Measurements from ENCODE around the gene UBQLN2. TPM values are rescaled to one million over a fixed set of nuclear protein-coding genes. Genes with fewer than 3 reads are reported as not detected.
"Not testable (repeated sequence)": the region's sequence is repeated elsewhere in the genome, so short reads cannot be mapped to it uniquely, and the experiment has no call there.

The UBQLN2 gene
- total and polyA plus RNA-seq, 2 experiments from 2014 or later = 21.2 to 39.5 TPM

DNA sequence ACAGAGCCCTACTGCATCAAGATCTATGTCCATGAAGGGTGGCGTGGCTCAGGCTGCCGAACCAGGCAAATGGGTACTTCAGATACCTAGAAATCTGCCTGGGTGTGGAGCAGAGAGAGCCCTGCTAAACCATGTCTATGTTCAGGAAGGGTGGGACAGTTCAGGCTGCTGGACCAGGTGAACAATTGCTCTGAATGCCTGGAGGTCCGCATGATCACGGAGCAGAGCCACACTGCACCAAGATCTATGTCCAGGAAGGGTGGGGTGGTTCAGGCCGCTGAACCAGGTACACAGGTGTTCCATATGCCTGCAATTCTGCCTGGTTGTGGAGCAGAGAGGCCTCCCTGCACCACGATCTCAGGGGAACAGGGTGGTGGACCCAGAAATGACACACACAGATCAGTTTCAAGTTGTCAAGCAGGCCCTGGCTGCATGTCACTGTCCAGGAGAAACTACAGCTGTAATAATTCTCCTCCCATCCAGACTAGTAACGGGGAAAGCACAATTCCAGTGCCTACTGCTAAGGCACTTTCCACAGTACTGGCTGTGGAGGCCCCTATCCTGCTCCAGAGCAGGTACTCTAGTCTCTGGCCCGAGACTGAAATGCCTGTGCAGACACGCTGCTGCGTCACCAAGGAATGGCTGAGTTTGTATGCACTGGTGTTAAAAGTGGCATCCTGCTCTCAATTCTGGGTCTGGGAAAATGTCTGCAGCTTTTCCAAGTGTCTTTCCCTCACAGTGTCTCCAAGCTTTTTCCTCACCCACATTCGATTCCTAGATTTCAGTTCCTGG, 25.2 kb downstream of the UBQLN2 start:
- no peaks in the 10 kb centered on the region for H3K9me3 ChIP-seq (ENCODE audit: low read depth)
- H3K27me3 ChIP-seq = no peaks in the 10 kb centered on the region
- 81% methylated on average over 11 of the region's 11 CpGs for WGBS (ENCODE audit: low lambda C conversion rate, missing lambda C conversion rate)
- H3K36me3 ChIP-seq (replicated peaks; ENCODE audit: insufficient read depth, low read depth) = no peaks in the 10 kb centered on the region
- H3K27ac ChIP-seq = no peak overlapping the region
- no peaks in the 10 kb centered on the region for H4K20me1 ChIP-seq (ENCODE audit: insufficient read depth, poor library complexity, severe bottlenecking)
- no peaks in the 10 kb centered on the region for H3K79me2 ChIP-seq
- TF ChIP-seq EZH2 (IDR thresholded peaks at IDR 0.05; ENCODE audit: borderline replicate concordance) (no peak), EZH2phosphoT487 (IDR thresholded peaks at IDR 0.05; ENCODE audit: low read depth, severe bottlenecking, unreplicated experiment) (no peak)
- TF ChIP-seq, protein P1, sequence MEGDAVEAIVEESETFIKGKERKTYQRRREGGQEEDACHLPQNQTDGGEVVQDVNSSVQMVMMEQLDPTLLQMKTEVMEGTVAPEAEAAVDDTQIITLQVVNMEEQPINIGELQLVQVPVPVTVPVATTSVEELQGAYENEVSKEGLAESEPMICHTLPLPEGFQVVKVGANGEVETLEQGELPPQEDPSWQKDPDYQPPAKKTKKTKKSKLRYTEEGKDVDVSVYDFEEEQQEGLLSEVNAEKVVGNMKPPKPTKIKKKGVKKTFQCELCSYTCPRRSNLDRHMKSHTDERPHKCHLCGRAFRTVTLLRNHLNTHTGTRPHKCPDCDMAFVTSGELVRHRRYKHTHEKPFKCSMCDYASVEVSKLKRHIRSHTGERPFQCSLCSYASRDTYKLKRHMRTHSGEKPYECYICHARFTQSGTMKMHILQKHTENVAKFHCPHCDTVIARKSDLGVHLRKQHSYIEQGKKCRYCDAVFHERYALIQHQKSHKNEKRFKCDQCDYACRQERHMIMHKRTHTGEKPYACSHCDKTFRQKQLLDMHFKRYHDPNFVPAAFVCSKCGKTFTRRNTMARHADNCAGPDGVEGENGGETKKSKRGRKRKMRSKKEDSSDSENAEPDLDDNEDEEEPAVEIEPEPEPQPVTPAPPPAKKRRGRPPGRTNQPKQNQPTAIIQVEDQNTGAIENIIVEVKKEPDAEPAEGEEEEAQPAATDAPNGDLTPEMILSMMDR (IDR thresholded peaks at IDR 0.05; ENCODE audit: poor library complexity) = no peak
- H3K9me2 ChIP-seq (replicated peaks; ENCODE audit: insufficient read depth) = no peaks in the 10 kb centered on the region
- H3K4me3 ChIP-seq = no peak overlapping the region
- no peak overlapping the region for H2AFZ ChIP-seq
- H3K4me2 ChIP-seq = no peak overlapping the region
- no peaks in the 10 kb centered on the region for H3K4me1 ChIP-seq (ENCODE audit: insufficient read depth)
- DNase-seq (ENCODE audit: low spot score) = no peak

DNA sequence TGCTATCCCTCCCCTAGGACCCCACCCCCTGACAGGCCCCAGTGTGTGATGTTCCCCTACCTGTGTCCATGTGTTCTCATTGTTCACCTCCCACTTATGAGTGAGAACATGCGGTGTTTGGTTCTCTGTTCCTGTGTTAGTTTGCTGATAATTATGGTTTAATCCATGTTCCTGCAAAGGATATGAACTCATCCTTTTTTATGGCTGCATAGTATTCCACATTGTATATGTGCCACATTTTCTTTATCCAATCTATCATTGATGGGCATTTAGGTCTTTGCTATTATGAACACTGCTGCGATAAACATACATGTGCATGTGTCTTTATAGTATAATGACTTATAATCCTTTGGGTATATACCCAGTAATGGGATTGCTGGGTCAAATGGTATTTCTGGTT, 28.4 kb downstream of the UBQLN2 start:
- not testable (repeated sequence) for H3K27ac ChIP-seq; H2AFZ ChIP-seq; H3K36me3 ChIP-seq (replicated peaks; ENCODE audit: insufficient read depth, low read depth); H4K20me1 ChIP-seq (ENCODE audit: insufficient read depth, poor library complexity, severe bottlenecking); DNase-seq (ENCODE audit: low spot score); H3K9me2 ChIP-seq (replicated peaks; ENCODE audit: insufficient read depth); H3K27me3 ChIP-seq; H3K79me2 ChIP-seq; H3K4me2 ChIP-seq; H3K4me3 ChIP-seq; H3K9me3 ChIP-seq (ENCODE audit: low read depth); H3K4me1 ChIP-seq (ENCODE audit: insufficient read depth)
- WGBS (ENCODE audit: low lambda C conversion rate, missing lambda C conversion rate) = 90% methylated on average over 2 of the region's 2 CpGs

DNA sequence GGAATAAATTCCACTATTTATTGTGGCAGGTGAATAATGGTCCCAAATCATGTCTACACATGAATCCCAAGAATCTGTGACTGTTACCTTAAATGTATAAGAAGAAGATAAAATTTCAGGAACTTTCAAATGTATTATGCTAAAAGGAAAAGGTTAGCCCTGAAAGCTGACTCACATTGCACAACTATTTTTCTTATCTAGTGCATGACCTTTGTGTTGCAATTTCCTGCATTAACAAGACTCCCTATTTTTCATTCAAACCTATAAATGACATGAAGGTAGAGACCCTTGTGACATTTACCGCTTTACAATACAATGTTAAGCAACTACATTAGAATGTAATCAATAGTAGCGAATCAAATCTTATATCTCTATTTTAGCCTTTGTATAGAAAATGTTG, 36.7 kb downstream of the UBQLN2 start:
- Histone ChIP-seq H3K27me3 (no peaks in the 10 kb centered on the region), H3K27ac (no peak overlapping the region), H3K4me1 (ENCODE audit: insufficient read depth) (no peaks in the 10 kb centered on the region), H4K20me1 (ENCODE audit: insufficient read depth, poor library complexity, severe bottlenecking) (no peaks in the 10 kb centered on the region), H3K4me2 (no peak overlapping the region), H3K36me3 (replicated peaks; ENCODE audit: insufficient read depth, low read depth) (no peaks in the 10 kb centered on the region), H3K9me3 (ENCODE audit: low read depth) (no peaks in the 10 kb centered on the region), H3K79me2 (no peaks in the 10 kb centered on the region), H2AFZ (no peak overlapping the region), H3K4me3 (no peak overlapping the region), H3K9me2 (replicated peaks; ENCODE audit: insufficient read depth) (no peaks in the 10 kb centered on the region)
- WGBS (ENCODE audit: low lambda C conversion rate, missing lambda C conversion rate) = 80% methylated on average over 2 of the region's 2 CpGs
- TF ChIP-seq EZH2 (IDR thresholded peaks at IDR 0.05; ENCODE audit: borderline replicate concordance) = no peak
- no peak for DNase-seq (ENCODE audit: low spot score)

DNA sequence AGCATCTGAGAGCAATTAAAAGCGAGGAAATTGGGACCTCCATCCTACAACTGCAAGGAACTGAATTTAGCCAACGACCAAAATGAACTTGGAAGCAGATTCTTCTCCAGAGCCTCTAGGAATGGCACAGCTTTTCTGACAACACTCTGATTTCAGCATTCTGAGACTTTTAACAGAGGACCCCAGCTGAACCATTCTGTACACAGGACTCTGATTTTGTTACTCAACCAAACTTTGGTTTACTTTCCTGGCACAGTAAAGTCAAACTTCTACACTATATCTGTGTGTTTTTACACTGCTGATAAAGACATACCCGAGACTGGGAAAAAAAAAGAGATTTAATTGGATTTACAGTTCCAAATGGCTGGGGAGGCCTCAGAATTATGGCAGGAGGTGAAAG, 37.6 kb downstream of the UBQLN2 start:
- no peaks in the 10 kb centered on the region for H3K79me2 ChIP-seq
- H3K36me3 ChIP-seq (replicated peaks; ENCODE audit: insufficient read depth, low read depth) = no peaks in the 10 kb centered on the region
- no peaks in the 10 kb centered on the region for H4K20me1 ChIP-seq (ENCODE audit: insufficient read depth, poor library complexity, severe bottlenecking)
- TF ChIP-seq EZH2phosphoT487 (IDR thresholded peaks at IDR 0.05; ENCODE audit: low read depth, severe bottlenecking, unreplicated experiment) (no peak), EZH2 (IDR thresholded peaks at IDR 0.05; ENCODE audit: borderline replicate concordance) (no peak)
- TF ChIP-seq, protein P1 (IDR thresholded peaks at IDR 0.05; ENCODE audit: poor library complexity) = no peak
- H3K27ac ChIP-seq = no peak overlapping the region
- no peaks in the 10 kb centered on the region for H3K9me3 ChIP-seq (ENCODE audit: low read depth)
- no peak overlapping the region for H3K4me2 ChIP-seq
- no peak for DNase-seq (ENCODE audit: low spot score)
- no peaks in the 10 kb centered on the region for H3K27me3 ChIP-seq
- H3K4me1 ChIP-seq (ENCODE audit: insufficient read depth) = no peaks in the 10 kb centered on the region
- 65% methylated on average over 3 of the region's 3 CpGs for WGBS (ENCODE audit: low lambda C conversion rate, missing lambda C conversion rate)
- H3K9me2 ChIP-seq (replicated peaks; ENCODE audit: insufficient read depth) = no peaks in the 10 kb centered on the region
- H3K4me3 ChIP-seq = no peak overlapping the region
- no peak overlapping the region for H2AFZ ChIP-seq
